H1 (cell line): ENCODE results near the gene ASAP3.

Experiments used
- BACH1 ChIP-seq: IDR thresholded peaks from 2 replicates; pipeline ENCODE4 v1.6.1; 2012; ENCODE audit warnings: low read length, improper control_type of control experiment
- EP300 ChIP-seq, 2 experiments: IDR thresholded peaks; 1 replicate in 1 of 2; 2 replicates in 1 of 2; pipeline ENCODE4 v1.6.1; 2011 to 2012; ENCODE audit warnings: low read depth in 2 of 2, low read length in 2 of 2, mild to moderate bottlenecking in 2 of 2, borderline replicate concordance in 1 of 2, inconsistent platforms in 1 of 2, moderate library complexity in 1 of 2
- GABPA ChIP-seq: IDR thresholded peaks from 2 replicates; pipeline ENCODE4 v1.6.1; 2011; ENCODE audit warnings: mild to moderate bottlenecking, low read length, moderate library complexity, borderline replicate concordance; ENCODE audit not compliant: insufficient read depth
- NRF1 ChIP-seq: IDR thresholded peaks from 2 replicates; pipeline ENCODE4 v1.6.1; 2011; ENCODE audit warnings: mild to moderate bottlenecking, low read depth, low read length, improper control_type of control experiment
- POLR2A ChIP-seq, 2 experiments: IDR thresholded peaks; 1 replicate in 1 of 2; 2 replicates in 1 of 2; pipeline ENCODE4 v1.6.1; 2011; ENCODE audit warnings: low read depth in 2 of 2, low read length in 2 of 2, mild to moderate bottlenecking in 2 of 2; ENCODE audit errors: control extremely low read depth in 1 of 2
- POLR2AphosphoS5 ChIP-seq: IDR thresholded peaks from 2 replicates; pipeline ENCODE4 v1.6.1; 2011; ENCODE audit warnings: low read depth, low read length
- RAD21 ChIP-seq, 2 experiments: IDR thresholded peaks in 1 of 2; conservative IDR thresholded peaks in 1 of 2; 2 replicates each; pipeline ENCODE4 v1.6.1; 2011; ENCODE audit warnings: low read depth in 2 of 2, low read length in 2 of 2, improper control_type of control experiment in 1 of 2, inconsistent platforms in 1 of 2, mild to moderate bottlenecking in 1 of 2, moderate library complexity in 1 of 2
- SRF ChIP-seq: IDR thresholded peaks from 2 replicates; pipeline ENCODE4 v1.6.1; 2011; ENCODE audit warnings: mild to moderate bottlenecking, low read depth, low read length, moderate library complexity
- TF ChIP-seq, protein P1 (sequence below), 3 experiments: IDR thresholded peaks; 1 replicate in 2 of 3; 2 replicates in 1 of 3; pipeline versions ENCODE4 v1.5.1 to v1.6.1; 2011; ENCODE audit warnings: low read length in 3 of 3, mild to moderate bottlenecking in 3 of 3, inconsistent platforms in 2 of 3, low read depth in 1 of 3, moderate library complexity in 1 of 3; ENCODE audit not compliant: insufficient read depth in 1 of 3; ENCODE audit errors: control extremely low read depth in 1 of 3
- TF ChIP-seq, protein P2 (sequence below): IDR thresholded peaks from 2 replicates; pipeline ENCODE4 v1.6.1; 2011; ENCODE audit warnings: low read length, improper control_type of control experiment

DNA sequence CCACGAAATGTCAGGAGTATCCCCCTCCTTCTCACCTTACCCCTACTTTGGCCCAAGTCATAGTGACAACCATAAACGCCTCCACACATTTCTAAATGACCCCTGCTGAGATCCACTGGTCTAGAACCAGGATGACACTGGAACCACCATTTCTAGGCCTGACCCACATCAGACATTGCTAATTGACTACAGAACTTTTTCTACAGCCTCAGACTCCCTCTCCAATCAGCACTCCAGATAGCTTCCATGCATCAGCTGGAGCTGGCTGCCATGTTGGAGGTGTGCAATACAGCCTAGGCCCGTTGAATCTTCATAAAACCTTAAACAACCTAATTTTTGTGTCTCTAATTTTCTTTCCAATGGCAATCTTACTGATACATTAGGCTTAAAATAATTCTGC, 78.0 kb downstream of the ASAP3 start:
- TF ChIP-seq, protein P1, sequence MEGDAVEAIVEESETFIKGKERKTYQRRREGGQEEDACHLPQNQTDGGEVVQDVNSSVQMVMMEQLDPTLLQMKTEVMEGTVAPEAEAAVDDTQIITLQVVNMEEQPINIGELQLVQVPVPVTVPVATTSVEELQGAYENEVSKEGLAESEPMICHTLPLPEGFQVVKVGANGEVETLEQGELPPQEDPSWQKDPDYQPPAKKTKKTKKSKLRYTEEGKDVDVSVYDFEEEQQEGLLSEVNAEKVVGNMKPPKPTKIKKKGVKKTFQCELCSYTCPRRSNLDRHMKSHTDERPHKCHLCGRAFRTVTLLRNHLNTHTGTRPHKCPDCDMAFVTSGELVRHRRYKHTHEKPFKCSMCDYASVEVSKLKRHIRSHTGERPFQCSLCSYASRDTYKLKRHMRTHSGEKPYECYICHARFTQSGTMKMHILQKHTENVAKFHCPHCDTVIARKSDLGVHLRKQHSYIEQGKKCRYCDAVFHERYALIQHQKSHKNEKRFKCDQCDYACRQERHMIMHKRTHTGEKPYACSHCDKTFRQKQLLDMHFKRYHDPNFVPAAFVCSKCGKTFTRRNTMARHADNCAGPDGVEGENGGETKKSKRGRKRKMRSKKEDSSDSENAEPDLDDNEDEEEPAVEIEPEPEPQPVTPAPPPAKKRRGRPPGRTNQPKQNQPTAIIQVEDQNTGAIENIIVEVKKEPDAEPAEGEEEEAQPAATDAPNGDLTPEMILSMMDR (IDR thresholded peaks at IDR 0.05; ENCODE audit: control extremely low read depth in 1 of 3, insufficient read depth in 1 of 3, low read depth in 1 of 3, low read length in 3 of 3) = no peak
- TF ChIP-seq SRF (no peak), RAD21 (IDR thresholded peaks at IDR 0.05 in 1 of 2, conservative IDR thresholded peaks at IDR 0.05 in 1 of 2; ENCODE audit: low read depth in 2 of 2, low read length in 2 of 2) (no peak), BACH1 (no peak), POLR2A (IDR thresholded peaks at IDR 0.05; ENCODE audit: control extremely low read depth in 1 of 2, low read depth in 2 of 2, low read length in 2 of 2) (no peak), NRF1 (no peak), POLR2AphosphoS5 (no peak), GABPA (no peak), EP300 (IDR thresholded peaks at IDR 0.05; ENCODE audit: borderline replicate concordance in 1 of 2, low read depth in 2 of 2, low read length in 2 of 2) (no peak)
- TF ChIP-seq, protein P2, sequence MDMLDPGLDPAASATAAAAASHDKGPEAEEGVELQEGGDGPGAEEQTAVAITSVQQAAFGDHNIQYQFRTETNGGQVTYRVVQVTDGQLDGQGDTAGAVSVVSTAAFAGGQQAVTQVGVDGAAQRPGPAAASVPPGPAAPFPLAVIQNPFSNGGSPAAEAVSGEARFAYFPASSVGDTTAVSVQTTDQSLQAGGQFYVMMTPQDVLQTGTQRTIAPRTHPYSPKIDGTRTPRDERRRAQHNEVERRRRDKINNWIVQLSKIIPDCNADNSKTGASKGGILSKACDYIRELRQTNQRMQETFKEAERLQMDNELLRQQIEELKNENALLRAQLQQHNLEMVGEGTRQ = no peak
